ENCODE data around the gene TRAM2. TPM values are rescaled to one million over a fixed set of nuclear protein-coding genes. Genes with fewer than 3 reads are reported as not detected.
A peak's percentile ranks its signal among the peaks of the same experiment; 100 is the strongest.

The TRAM2 gene
- total and polyA plus RNA-seq, 2 donors (not counting 3 experiments of a cell fraction or from before 2014, with no cell fraction given): 85.7 to 98.6 TPM

DNA sequence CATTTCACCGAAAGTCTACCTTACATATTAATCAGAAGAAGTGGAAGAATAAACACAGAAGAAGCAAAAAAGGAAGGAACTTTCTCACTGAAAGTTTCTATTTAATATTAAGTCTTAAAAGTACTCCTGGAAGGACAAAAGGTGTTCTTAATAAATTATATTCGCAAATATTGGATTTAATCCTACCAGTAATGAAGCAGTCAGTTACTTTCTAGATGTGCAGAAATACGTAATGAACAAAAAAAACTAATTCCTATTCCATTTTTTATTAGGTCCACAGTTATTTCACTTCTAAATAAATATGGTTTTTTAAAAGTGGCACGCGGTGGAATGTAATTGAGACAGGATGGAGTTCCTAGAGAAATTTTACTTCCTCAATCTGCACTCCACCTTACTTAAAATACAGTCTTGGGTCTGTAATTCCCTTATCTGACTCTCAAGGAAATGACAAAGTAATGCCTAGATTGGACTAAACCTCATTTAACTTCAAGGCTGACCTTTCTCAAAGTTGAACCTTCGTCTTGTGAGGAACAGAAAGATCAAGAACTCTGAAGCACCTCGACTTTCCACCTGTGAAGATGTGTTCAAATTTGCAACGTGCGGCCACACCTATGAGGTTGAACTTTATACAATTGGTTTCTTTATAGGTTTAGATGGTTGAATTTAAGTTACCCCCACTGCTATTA, 1.1 kb upstream of the TRAM2 start:
- POLR2A ChIA-PET: no interaction called here
- FAIRE-seq: peak; percentile 66
- Histone ChIP-seq H3K4me2 (ENCODE audit: insufficient read depth, low read length) (peak overlapping the region; percentile 75), H3K4me3 (replicated peaks in 1 of 3; ENCODE audit: insufficient read depth in 1 of 3, low read depth in 1 of 3, low read length in 3 of 3) (peak overlapping the region; percentile 21 to 58 (median 51)), H3K9me1 (replicated peaks; ENCODE audit: control insufficient read depth, extremely low read depth, insufficient read depth, low read length) (no peaks in the 10 kb centered on the region), H3K36me3 (ENCODE audit: control insufficient read depth in 2 of 2, extremely low read depth in 1 of 2, insufficient read depth in 2 of 2, low read length in 2 of 2) (no peaks in the 10 kb centered on the region), H2AFZ (ENCODE audit: low read depth, low read length) (peak overlapping the region; percentile 2), H3K79me2 (ENCODE audit: control insufficient read depth, insufficient read depth, low read length) (peaks cover 38% of the 10 kb centered on the region), H3K4me1 (ENCODE audit: control insufficient read depth, extremely low read depth, insufficient read depth, low read length) (peaks cover 32% of the 10 kb centered on the region), H3K27ac (ENCODE audit: insufficient read depth, low read depth, low read length) (peak overlapping the region; percentile 67), H3K9me3 (replicated peaks; ENCODE audit: control insufficient read depth, insufficient read depth, low read length) (no peaks in the 10 kb centered on the region), H4K20me1 (replicated peaks; ENCODE audit: control insufficient read depth, extremely low read depth, insufficient read depth, low read length) (no peaks in the 10 kb centered on the region), H3K27me3 (ENCODE audit: control insufficient read depth in 2 of 2, insufficient read depth in 2 of 2, low read length in 2 of 2) (no peaks in the 10 kb centered on the region), H3K9ac (replicated peaks; ENCODE audit: extremely low read depth, insufficient read depth, low read length) (peak overlapping the region; percentile 65)
- dilution Hi-C loops (cut with MboI; ENCODE audit: extremely low pct_ligation_motif_present, low sequenced_read_pairs): no loop called here
- BruUV-seq (replicated peaks): no TSS peak
- CTCF ChIA-PET: interaction anchor here (1.0 to 3.9 kb wide), 8 partner anchors 17 to 170 kb away, joined by 3 to 24 read pairs (median 7); no protein-coding TSS in a partner anchor
- no peak for TF ChIP-seq JUN (IDR thresholded peaks at IDR 0.05; ENCODE audit: borderline replicate concordance, insufficient read depth, insufficient read length, low read depth)
- TF ChIP-seq POLR2AphosphoS5 (IDR thresholded peaks at IDR 0.05; ENCODE audit: insufficient read depth, low read depth, low read length): no peak
- TF ChIP-seq EZH2 (IDR thresholded peaks at IDR 0.05; ENCODE audit: borderline replicate concordance, low read depth, low read length, severe bottlenecking): no peak
- no peak for TF ChIP-seq CTCF (IDR thresholded peaks at IDR 0.05; ENCODE audit: extremely low read depth in 1 of 2, insufficient read depth in 1 of 2, low read depth in 1 of 2, low read length in 2 of 2)
- TF ChIP-seq POLR2A (IDR thresholded peaks at IDR 0.05; ENCODE audit: low read depth, low read length): no peak
- no peak for TF ChIP-seq GATA2 (IDR thresholded peaks at IDR 0.05; ENCODE audit: insufficient read depth, insufficient read length, low read depth, low read length)
- no peak for TF ChIP-seq MYC (IDR thresholded peaks at IDR 0.05; ENCODE audit: low read depth, low read length)
- TF ChIP-seq, protein P1, sequence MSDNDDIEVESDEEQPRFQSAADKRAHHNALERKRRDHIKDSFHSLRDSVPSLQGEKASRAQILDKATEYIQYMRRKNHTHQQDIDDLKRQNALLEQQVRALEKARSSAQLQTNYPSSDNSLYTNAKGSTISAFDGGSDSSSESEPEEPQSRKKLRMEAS (IDR thresholded peaks at IDR 0.05; ENCODE audit: insufficient read depth, insufficient read length): no peak
- TF ChIP-seq FOS (IDR thresholded peaks at IDR 0.05; ENCODE audit: borderline replicate concordance, insufficient read depth, low read length): no peak
- no peak for DNase-seq (ENCODE audit: low read depth, low spot score)
- intact Hi-C loops (cut with micrococcal nuclease): loop anchor here (2.0 to 10.0 kb wide), 2 partner anchors 73 to 293 kb away; partner anchors contain the start of gene MCM3

Data from endothelial cell of umbilical vein (primary cell).